Caco-2 (cell line): ENCODE measurements around the gene REEP3. TPM values are rescaled to one million over a fixed set of nuclear protein-coding genes. Genes with fewer than 3 reads are reported as not detected.

Experiments used
- BruUV-seq: library from RNA; stranded (reverse); fragments of 400-500 nt; replicated peaks from 2 replicates; lab custom pipeline; 2021; lab: Mats Ljungman, UMichigan
- CTCF ChIA-PET: fragments of 300-600 bp; sonication (Branson Sonifier 250); formaldehyde crosslinking; loops from one replicate; lab custom pipeline; 2022; ENCODE audit warnings: antibody characterized with exemption; lab: Charles Lee
- POLR2A ChIA-PET: fragments of 300-600 bp; sonication (Branson Sonifier 250); formaldehyde crosslinking; loops from one replicate; lab custom pipeline; 2022; ENCODE audit warnings: antibody characterized with exemption; lab: Charles Lee
- DNase-seq, 2 experiments: peaks; one replicate each; pipeline versions ENCODE4 v3.0.0 to v3.0.0-alpha.2; 2020 to 2022
- H3K27me3 ChIP-seq: replicated peaks from 2 replicates; pipeline ENCODE4 v1.6.0; 2011; ENCODE audit warnings: low read length; ENCODE audit not compliant: control insufficient read depth, insufficient read depth
- H3K36me3 ChIP-seq: 2 replicates; pipeline ENCODE4 v1.5.1; 2011; ENCODE audit warnings: low read length; ENCODE audit not compliant: control insufficient read depth, insufficient read depth
- H3K4me1 ChIP-seq: fragments of 250-450 bp; sonication (Bioruptor Pico); 2 replicates; pipeline ENCODE4 v1.5.1; 2020; ENCODE audit warnings: mild to moderate bottlenecking
- H3K4me3 ChIP-seq: 2 replicates; pipeline ENCODE4 v1.5.1; 2011; ENCODE audit warnings: low read depth, mild to moderate bottlenecking, control low read depth, low read length
- H3K9me3 ChIP-seq: fragments of 250-450 bp; sonication (Bioruptor Pico); 2 replicates; pipeline ENCODE4 v1.5.1; 2020; ENCODE audit warnings: mild to moderate bottlenecking, moderate library complexity
- H3K27ac Mint-ChIP-seq: one replicate; pipeline ENCODE4 v1.8.0; 2022; ENCODE audit warnings: mixed read lengths; ENCODE audit not compliant: unreplicated experiment
- H3K27me3 Mint-ChIP-seq: one replicate; pipeline ENCODE4 v1.8.0; 2022; ENCODE audit warnings: mixed read lengths; ENCODE audit not compliant: insufficient read depth, unreplicated experiment
- H3K36me3 Mint-ChIP-seq: one replicate; pipeline ENCODE4 v1.8.0; 2022; ENCODE audit warnings: mild to moderate bottlenecking, mixed read lengths; ENCODE audit not compliant: insufficient read depth, unreplicated experiment
- H3K4me1 Mint-ChIP-seq: one replicate; pipeline ENCODE4 v1.8.0; 2022; ENCODE audit warnings: low read depth, mixed read lengths; ENCODE audit not compliant: unreplicated experiment
- H3K4me3 Mint-ChIP-seq: one replicate; pipeline ENCODE4 v1.8.0; 2022; ENCODE audit warnings: mild to moderate bottlenecking, moderate library complexity, mixed read lengths; ENCODE audit not compliant: unreplicated experiment
- H3K9me3 Mint-ChIP-seq: one replicate; pipeline ENCODE4 v1.8.0; 2022; ENCODE audit warnings: mixed read lengths; ENCODE audit not compliant: unreplicated experiment
- CTCF ChIP-seq, 2 experiments: fragments of 200-600 bp in 1 of 2; IDR thresholded peaks; 1 replicate in 1 of 2; 2 replicates in 1 of 2; pipeline versions ENCODE4 v1.5.1 to v1.8.0; 2011 to 2022; ENCODE audit warnings: antibody characterized with exemption in 1 of 2, control low read depth in 1 of 2, inconsistent platforms in 1 of 2, low read depth in 1 of 2, low read length in 1 of 2, mild to moderate bottlenecking in 1 of 2, moderate library complexity in 1 of 2; ENCODE audit not compliant: insufficient read depth in 1 of 2, severe bottlenecking in 1 of 2, unreplicated experiment in 1 of 2
- intact Hi-C: fragments of 100-400 bp; cut with micrococcal nuclease; formaldehyde crosslinking; loops from one replicate; pipeline ENCODE4 v1.10.0; 2022; ENCODE audit not compliant: unreplicated experiment
- total RNA-seq: library from RNA; stranded (reverse); gene quantifications from 2 replicates; pipeline ENCODE4 v1.2.3, GENCODE V29; 2022

The REEP3 gene
- total RNA-seq, 1 experiment from 2014 or later: 66.4 TPM

GRCh38 chr10:63558132-63558784 lies 37.1 kb downstream of the REEP3 start:
- Histone ChIP-seq H3K36me3 (no peaks in the 10 kb centered on the region), H3K9me3 (no peaks in the 10 kb centered on the region), H3K27me3 (no peaks in the 10 kb centered on the region), H3K4me3 (no peak overlapping the region), H3K4me1 (peaks cover 11% of the 10 kb centered on the region)
- intact Hi-C loops: no loop called here
- ChIA-PET CTCF (no interaction called here), POLR2A (no interaction called here)
- BruUV-seq: no TSS peak
- no peak for DNase-seq
- Mint-ChIP-seq H3K27ac (no peak overlapping the region), H3K4me1 (peaks cover 10% of the 10 kb centered on the region), H3K27me3 (no peaks in the 10 kb centered on the region), H3K36me3 (no peaks in the 10 kb centered on the region), H3K9me3 (no peaks in the 10 kb centered on the region), H3K4me3 (no peak overlapping the region)
- TF ChIP-seq CTCF (IDR thresholded peaks at IDR 0.05; ENCODE audit: insufficient read depth in 1 of 2, low read depth in 1 of 2, low read length in 1 of 2, severe bottlenecking in 1 of 2, unreplicated experiment in 1 of 2): no peak

- Histone ChIP-seq H3K36me3 (no peaks in the 10 kb centered on the region), H3K27me3 (no peaks in the 10 kb centered on the region), H3K4me3 (no peak overlapping the region), H3K9me3 (no peaks in the 10 kb centered on the region), H3K4me1 (no peaks in the 10 kb centered on the region)
- no peak for TF ChIP-seq CTCF (IDR thresholded peaks at IDR 0.05; ENCODE audit: insufficient read depth in 1 of 2, low read depth in 1 of 2, low read length in 1 of 2, severe bottlenecking in 1 of 2, unreplicated experiment in 1 of 2)
- ChIA-PET POLR2A (no interaction called here), CTCF (no interaction called here)
- Mint-ChIP-seq H3K27me3 (no peaks in the 10 kb centered on the region), H3K4me1 (no peaks in the 10 kb centered on the region), H3K27ac (no peak overlapping the region), H3K36me3 (no peaks in the 10 kb centered on the region), H3K4me3 (no peak overlapping the region), H3K9me3 (no peaks in the 10 kb centered on the region)
- no peak for DNase-seq
- intact Hi-C loops: no loop called here
- BruUV-seq: no TSS peak
Measured at GRCh38 chr10:63561341-63561740, 40.1 kb downstream of the REEP3 start.

GRCh38 chr10:63562391-63562790 lies 41.2 kb downstream of the REEP3 start:
- intact Hi-C loops: no loop called here
- no peaks in the 10 kb centered on the region for H3K27me3 Mint-ChIP-seq
- H3K36me3 Mint-ChIP-seq: no peaks in the 10 kb centered on the region
- no peak for TF ChIP-seq CTCF (IDR thresholded peaks at IDR 0.05; ENCODE audit: insufficient read depth in 1 of 2, low read depth in 1 of 2, low read length in 1 of 2, severe bottlenecking in 1 of 2, unreplicated experiment in 1 of 2)
- Histone ChIP-seq H3K9me3 (no peaks in the 10 kb centered on the region), H3K36me3 (no peaks in the 10 kb centered on the region), H3K4me3 (no peak overlapping the region), H3K4me1 (no peaks in the 10 kb centered on the region), H3K27me3 (no peaks in the 10 kb centered on the region)
- ChIA-PET CTCF (no interaction called here), POLR2A (no interaction called here)
- BruUV-seq: no TSS peak
- no peak for DNase-seq
- H3K27ac Mint-ChIP-seq: no peak overlapping the region
- H3K4me3 Mint-ChIP-seq: no peak overlapping the region
- H3K9me3 Mint-ChIP-seq: no peaks in the 10 kb centered on the region
- H3K4me1 Mint-ChIP-seq: no peaks in the 10 kb centered on the region
